Measurements from ENCODE around the gene MDM2. TPM values are rescaled to one million over a fixed set of nuclear protein-coding genes. Genes with fewer than 3 reads are reported as not detected.
"Not testable (repeated sequence)": the region's sequence is repeated elsewhere in the genome, so short reads cannot be mapped to it uniquely, and the experiment has no call there.

MDM2 gene
- total RNA-seq, 4 donors from 2014 or later, result 44.3 to 84.2 (median 70.1) TPM

DNA sequence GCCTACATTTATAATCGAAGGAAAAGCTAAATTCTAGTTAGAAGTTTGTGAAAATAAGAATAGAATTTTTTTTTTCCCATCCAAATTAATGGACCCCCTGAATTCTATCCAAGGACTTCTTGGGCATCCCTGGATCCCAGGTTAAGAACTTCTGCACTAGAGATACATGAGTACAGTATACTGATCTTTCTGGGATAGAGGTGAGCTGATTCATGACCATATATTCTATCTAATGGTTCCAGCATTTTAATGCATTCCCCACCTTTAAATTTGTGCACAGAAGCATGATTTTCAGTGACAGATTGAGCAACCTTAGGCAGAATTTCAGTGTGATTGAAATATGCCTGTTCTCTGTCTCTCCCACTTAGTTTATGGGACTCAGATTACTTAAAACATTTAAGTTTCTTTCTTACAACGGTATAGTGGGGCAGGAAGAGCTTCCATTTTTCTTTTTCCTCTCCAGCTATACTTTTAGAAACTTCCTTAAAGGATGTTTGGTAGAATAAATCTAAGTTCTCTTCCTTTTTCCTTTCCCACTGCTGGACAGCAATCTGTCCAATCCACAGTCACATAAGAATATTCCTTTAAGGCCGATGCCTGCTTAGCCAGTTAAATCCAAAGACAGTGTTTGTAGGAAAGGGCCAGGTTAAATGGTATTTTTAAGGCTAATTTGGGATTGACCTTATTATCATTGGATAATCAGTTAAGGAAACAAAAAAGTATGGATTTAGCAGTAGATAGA lies 6.7 kb downstream of the MDM2 start:
- no peak for TF ChIP-seq CTCF (IDR thresholded peaks at IDR 0.05)
- DNase-seq (ENCODE audit: low spot score) (no peak), ATAC-seq (ENCODE audit: low FRiP score) (no peak)

DNA sequence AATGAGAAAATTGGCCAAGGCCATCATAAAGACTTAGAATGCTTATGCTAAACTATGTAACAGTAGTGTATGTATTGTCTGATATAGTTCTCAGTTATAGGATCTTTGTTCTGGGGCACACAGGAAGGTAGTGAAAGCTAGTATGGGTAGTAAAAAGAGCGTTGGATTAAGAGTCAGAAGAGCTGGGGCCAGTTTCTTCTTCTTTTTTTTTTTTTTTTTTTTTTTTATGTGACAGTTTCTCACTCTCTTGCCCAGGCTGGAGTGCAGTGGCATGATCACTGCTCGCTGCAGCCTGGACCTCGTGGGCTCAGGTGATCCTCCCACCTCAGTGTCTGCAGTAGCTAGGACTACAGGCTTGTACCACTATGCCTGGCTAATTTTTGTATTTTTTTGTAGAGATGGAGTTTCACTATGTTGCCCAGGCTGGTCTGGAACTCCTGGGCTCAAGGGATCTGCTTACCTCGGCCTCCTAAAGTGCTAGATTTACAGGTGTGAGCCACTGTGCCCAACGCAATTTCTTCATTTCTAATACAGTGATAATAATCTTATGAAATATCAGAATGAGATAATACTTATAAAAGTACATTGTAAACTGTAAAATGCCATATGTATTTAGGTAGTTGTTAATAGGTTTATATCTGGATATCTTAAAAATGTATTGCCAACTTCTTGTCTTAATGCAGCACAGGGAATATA lies 7.4 kb downstream of the MDM2 start:
- DNase-seq (ENCODE audit: low spot score) (no peak), ATAC-seq (ENCODE audit: low FRiP score) (no peak)
- no peak for TF ChIP-seq CTCF (IDR thresholded peaks at IDR 0.05)

DNA sequence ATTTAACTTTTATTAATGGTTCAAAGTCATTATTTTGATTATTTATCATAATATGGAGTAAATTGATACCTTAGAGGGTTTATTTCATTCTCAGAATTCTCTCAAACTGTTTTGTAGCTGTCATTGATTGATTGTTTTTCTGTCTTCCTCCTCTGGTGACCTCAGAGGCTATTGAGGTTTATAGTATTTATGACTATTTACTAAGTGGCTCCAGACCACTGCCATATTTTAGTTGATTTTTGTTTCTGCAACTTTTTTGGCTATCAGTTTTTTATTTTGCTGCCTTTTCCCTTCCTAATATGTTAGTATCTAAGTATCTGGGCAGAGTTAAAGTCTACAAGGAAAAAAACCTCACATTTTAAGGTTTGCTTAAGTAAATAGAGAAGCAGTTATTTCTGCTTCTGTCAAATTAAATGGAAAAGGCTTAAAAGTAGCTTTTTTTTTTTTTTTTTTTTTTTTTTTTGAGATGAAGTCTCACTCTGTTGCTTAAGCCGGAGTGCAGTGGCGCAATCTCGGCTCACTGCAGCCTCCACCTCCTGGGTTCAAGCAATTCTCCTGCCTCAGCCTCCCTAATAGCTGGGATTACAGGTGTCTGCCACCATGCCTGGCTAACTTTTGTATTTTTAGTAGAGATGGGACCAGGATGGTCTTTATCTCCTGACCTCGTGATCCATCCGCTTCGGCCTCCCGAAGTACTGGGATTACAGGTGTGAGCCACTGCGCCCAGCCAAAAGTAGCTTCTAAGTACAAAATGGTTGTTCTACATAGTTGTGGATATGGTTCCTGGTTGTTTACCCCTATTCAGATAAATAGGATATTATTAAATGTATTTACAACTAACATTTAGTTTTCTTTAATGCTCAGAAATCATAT lies 8.2 kb downstream of the MDM2 start:
- no peak for TF ChIP-seq CTCF (IDR thresholded peaks at IDR 0.05)
- no peak for DNase-seq (ENCODE audit: low spot score)
- no peak for ATAC-seq (ENCODE audit: low FRiP score)

DNA sequence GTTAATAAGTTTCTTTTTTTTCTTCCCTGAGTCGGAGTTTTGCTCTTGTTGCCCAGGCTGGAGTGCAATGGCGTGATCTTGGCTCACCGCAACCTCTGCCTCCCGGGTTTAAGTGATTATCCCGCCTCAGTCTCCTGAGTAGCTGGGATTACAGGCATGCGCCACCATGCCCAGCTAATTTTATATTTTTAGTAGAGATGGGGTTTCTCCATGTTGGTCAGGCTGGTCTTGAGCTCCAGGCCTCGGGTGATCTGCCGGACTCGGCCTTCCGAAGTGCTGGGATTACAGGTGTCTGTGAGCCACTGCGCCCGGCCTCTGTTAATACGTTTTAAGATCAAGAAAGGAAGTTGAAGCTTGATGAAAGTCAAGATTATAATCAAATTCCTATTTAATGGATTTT lies 11.5 kb downstream of the MDM2 start:
- ATAC-seq (ENCODE audit: low FRiP score); DNase-seq (ENCODE audit: low spot score): not testable (repeated sequence)

DNA sequence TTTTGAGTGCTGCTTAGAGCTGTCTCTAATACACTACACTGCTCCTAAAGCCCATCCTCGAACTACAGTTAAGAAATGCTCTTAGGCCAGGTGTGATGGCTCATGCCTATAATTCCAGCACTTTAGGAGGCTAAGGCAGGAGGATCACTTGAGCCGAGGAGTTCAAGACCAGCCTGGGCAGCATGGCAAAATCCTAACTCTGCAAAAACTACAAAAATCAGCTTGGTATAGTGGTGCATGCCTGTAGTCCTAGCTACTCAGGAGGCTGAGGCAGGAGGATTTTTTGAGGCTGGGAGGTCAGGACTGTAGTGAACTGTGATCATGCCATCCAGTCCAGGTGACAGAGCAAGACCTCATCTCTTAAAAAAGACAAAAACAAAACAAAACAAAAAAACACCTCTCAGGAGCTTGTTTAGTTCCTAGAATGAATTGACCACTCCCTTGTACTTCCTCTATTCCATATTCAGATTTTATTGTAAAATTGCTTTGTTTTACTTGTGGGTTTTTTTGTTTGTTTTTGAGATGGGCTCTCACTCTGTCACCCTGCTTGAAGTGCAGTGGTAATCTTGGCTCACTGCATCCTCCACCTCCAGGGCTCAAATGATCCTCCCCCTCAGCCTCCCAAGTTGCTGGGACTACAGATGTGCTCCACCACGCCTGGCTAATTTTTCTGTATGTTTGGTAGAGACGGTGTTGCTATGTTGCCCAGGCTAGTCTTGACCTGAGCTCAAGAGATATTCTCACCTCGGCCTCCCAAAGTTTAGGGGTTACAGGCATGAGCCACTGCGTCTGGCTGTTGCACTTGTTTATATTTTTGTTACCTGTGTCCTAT lies 13.6 kb downstream of the MDM2 start:
- DNase-seq (ENCODE audit: low spot score) (no peak), ATAC-seq (ENCODE audit: low FRiP score) (no peak)
- no peak for TF ChIP-seq CTCF (IDR thresholded peaks at IDR 0.05)

- TF ChIP-seq CTCF (IDR thresholded peaks at IDR 0.05), result no peak
- ATAC-seq (ENCODE audit: low FRiP score), result no peak
- DNase-seq (ENCODE audit: low spot score), result no peak
Measured at GRCh38 chr12:68823696-68824095, 15.7 kb downstream of the MDM2 start.
